ENCODE measurements around the gene SPAG8. TPM values are rescaled to one million over a fixed set of nuclear protein-coding genes. Genes with fewer than 3 reads are reported as not detected.

Gene SPAG8, protein sequence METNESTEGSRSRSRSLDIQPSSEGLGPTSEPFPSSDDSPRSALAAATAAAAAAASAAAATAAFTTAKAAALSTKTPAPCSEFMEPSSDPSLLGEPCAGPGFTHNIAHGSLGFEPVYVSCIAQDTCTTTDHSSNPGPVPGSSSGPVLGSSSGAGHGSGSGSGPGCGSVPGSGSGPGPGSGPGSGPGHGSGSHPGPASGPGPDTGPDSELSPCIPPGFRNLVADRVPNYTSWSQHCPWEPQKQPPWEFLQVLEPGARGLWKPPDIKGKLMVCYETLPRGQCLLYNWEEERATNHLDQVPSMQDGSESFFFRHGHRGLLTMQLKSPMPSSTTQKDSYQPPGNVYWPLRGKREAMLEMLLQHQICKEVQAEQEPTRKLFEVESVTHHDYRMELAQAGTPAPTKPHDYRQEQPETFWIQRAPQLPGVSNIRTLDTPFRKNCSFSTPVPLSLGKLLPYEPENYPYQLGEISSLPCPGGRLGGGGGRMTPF
- 0.10 TPM in 1 of 2 replicates, not detected in the other for total RNA-seq

DNA sequence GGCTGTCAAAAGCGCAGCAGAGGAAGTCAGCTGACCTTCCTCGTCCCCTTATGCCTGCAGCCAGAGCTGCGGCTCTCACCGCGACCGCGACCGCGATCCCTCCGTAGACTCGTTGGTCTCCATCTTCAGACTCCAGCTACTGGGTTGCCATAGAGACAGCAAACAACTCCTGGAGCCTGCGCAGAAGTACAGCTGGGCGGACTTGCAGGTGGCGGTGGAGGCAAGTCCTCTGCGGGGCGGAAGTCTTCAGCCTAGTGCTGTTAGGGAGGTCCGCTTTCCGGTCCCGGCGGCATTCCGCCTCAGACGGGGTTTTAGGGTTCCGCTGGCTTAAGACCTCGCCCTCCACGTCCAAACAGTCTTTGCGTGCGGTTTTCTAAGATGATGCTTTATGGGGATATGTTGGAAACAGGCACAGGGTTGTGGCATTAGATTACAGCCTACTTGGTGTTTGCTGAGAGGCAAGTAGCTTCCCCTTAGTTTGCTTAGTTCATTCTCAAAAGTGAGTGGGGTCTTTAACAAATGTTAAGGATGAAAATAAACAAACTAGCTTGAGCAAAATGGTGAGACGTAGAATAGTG, at the start of gene SPAG8:
SPAG8 (minus strand) TSS at position 238 of the 578 bp plus-strand sequence; CDS start at position 123, 115 bp downstream.

DNA sequence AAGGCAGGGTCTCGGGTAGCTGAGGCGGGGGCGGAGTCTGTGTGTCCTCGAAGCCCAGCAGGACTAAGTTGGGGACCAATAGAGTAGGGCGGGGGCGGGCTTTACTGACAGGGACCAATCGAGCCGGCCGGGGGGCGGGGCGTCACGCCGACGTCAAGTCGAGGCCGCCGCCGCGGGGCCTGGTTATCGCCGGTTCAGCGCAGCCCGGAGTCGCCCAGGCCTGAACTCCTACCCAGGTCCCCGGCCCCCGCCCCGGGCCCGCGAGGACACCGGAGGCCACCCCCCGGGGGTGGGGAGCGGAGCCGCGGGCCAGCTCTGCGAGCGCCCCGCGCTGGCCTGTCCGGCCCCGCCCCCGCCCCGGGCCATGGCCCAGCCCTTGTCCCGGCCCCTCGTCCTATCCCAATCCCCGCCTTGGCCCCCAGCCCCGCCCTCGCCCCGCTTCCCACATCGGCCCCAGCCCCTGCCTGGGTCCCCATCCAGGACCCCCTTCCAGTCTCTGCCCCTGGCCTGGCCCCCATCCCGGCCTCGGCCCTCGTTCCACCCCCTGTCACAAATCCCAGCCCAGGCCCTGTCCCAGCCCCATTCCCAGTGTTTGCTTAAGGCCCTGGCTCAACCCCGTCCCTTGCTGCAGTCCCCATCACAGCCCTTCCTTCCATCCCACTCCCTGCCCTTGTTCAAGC, 17.2 kb upstream of the SPAG8 start, which contains the start of gene TMEM8B:
TMEM8B (plus strand) TSS at position 145 of the 680 bp plus-strand sequence; CDS start at position 365, 220 bp downstream.

DNA sequence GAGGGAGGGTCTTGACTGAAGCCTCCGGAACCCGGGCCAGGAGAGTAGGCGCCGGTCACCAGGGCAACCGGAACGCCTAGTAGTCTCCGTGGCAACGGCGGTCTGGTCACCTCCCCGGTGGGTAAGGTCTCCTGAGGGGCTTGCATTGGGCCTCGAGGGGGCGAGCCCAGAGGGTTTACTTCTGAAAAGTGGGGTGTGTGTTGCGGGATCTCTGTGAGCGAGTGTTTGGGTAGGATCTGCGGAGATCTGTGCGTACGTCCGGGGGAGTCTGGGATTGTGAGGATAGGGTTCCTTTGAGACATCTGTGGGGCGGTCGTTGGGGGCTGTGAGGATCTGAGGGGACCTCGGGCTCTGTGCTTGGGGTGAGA, 16.6 kb upstream of the SPAG8 start, which contains the start of gene FAM221B:
FAM221B (minus strand) TSS at position 17 of the 368 bp plus-strand sequence. CDS start 2,571 bp downstream, outside the sequence.

DNA sequence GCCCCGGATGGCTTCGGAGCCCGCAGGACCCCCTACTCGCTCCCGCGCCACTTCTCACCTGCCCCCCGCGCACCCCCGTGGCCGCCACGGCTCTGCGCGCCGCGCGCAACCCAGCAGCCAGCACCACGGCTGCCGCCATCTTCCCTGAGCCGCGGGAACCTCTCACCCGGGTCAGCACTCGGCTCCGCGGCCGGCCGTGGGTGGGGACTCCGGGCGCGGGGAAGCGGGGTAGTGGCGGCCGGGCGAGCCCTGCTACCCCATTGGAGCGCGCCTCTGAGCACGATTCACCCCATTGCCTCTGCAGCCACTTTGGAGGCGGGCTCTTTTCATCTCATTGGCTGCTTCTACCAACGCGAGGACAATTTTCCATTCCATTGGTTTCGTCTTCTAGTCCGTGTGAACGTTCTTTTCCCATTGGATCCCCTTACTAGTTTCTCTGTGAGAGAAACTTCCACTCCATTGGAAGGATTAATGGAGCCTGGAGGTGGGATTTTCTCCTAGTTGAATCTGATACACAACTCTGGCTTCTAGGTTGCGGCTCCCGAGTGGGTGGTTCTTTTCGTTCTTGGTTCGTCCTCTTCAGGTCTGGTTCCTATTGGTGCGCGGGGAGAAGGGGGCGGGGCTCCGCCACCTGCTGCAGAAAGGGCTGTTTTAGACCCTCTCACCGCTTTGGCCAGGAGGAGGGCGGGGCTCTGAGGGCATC, 2.9 kb upstream of the SPAG8 start, which contains the start of gene HINT2:
HINT2 (minus strand) TSS at position 202 of the 703 bp plus-strand sequence; CDS start at position 139, 63 bp downstream.

DNA sequence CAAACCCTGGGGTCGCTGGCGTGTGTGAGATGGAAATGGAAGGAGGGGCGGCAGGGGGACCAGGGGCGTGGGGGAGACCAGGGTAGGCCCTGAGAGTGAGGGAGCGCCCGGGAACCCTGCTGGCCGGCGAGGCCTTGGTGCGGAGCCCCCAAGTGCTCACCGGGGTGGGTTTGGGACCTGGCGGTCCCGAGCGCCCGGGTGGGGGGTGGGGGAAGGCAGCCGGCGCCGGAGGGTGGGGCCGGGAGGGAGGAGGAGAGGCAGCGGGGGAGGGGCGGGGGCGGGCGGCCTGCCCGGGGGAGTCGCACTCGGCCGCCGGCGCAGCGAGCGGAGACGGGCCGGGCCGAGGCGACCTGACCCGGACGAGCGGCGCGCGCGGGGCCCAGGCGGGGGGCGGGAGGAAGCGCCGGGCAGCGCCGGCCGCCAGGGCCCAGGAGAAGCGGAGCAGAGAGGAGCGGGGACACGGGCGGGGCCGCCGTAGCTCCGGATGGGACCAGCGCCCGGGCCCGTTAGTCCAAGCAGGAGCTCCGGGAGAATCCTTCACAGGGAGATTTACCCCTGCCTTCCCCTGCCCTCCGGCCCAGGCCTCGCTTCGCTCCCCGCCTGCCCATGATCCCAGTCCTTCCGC, 20.7 kb downstream of the SPAG8 start, which contains the start of gene NPR2:
NPR2 (plus strand) TSS at position 295 of the 625 bp plus-strand sequence. CDS start 818 bp downstream, outside the sequence.

Small RNAs within 50 kb of the gene (small RNA-seq; reads per million reads assigned to genes)
- gene HINT2 = not detected

Other genes starting within 250 kb of the SPAG8 start
- 7.2 and 9.5 TPM in 2 replicates for gene TESK1, start 207.0 kb downstream of the SPAG8 start, total RNA-seq
- not detected in 2 replicates for gene CD72, start 193.8 kb downstream of the SPAG8 start, total RNA-seq
- gene SIT1, start 161.3 kb downstream of the SPAG8 start, total RNA-seq = not detected in 2 replicates
- 49,879 and 52,393 TPM in 2 replicates for gene RMRP, start 154.2 kb downstream of the SPAG8 start, total RNA-seq
- 6.0 and 10.1 TPM in 2 replicates for gene CCDC107, start 154.0 kb downstream of the SPAG8 start, total RNA-seq
- gene ARHGEF39, start 147.1 kb downstream of the SPAG8 start, total RNA-seq = 1.6 and 3.5 TPM in 2 replicates
- 0.10 TPM in 1 of 2 replicates, not detected in the other for gene CA9, start 138.3 kb downstream of the SPAG8 start, total RNA-seq
- gene TPM2, start 122.3 kb downstream of the SPAG8 start, total RNA-seq = 10.5 and 20.2 TPM in 2 replicates
- gene TLN1, start 80.1 kb downstream of the SPAG8 start, total RNA-seq = 294 and 296 TPM in 2 replicates
- 51.3 and 60.4 TPM in 2 replicates for gene CREB3, start 79.6 kb downstream of the SPAG8 start, total RNA-seq
- 133 and 134 TPM in 2 replicates for gene GBA2, start 63.0 kb downstream of the SPAG8 start, total RNA-seq
- gene RGP1, start 63.0 kb downstream of the SPAG8 start, total RNA-seq = 19.4 and 25.5 TPM in 2 replicates
- 22.4 and 50.3 TPM in 2 replicates for gene MSMP, start 58.0 kb downstream of the SPAG8 start, total RNA-seq
- 5.6 and 5.8 TPM in 2 replicates for gene NPR2, start 20.7 kb downstream of the SPAG8 start, total RNA-seq
- 6.2 and 10.0 TPM in 2 replicates for gene HINT2, start 2.8 kb upstream of the SPAG8 start, total RNA-seq
- gene FAM221B, start 16.5 kb upstream of the SPAG8 start, total RNA-seq = not detected in 2 replicates
- gene TMEM8B, start 17.0 kb upstream of the SPAG8 start, total RNA-seq = 0.19 and 0.98 TPM in 2 replicates
- not detected in 2 replicates for gene OR13J1, start 58.1 kb upstream of the SPAG8 start, total RNA-seq
- gene HRCT1, start 93.9 kb upstream of the SPAG8 start, total RNA-seq = 1.8 and 4.6 TPM in 2 replicates
- gene SPAAR, start 97.2 kb upstream of the SPAG8 start, total RNA-seq = 2.0 and 4.5 TPM in 2 replicates
- not detected in 2 replicates for gene OR2S2, start 145.9 kb upstream of the SPAG8 start, total RNA-seq
- 14.1 and 24.8 TPM in 2 replicates for gene RECK, start 224.7 kb upstream of the SPAG8 start, total RNA-seq